ENCODE data around the gene TPRN. TPM values are rescaled to one million over a fixed set of nuclear protein-coding genes. Genes with fewer than 3 reads are reported as not detected.

The TPRN gene
- total and polyA plus RNA-seq, 9 of the 15 experiments (the other 6 are each of a cell fraction or from before 2014, with no cell fraction given) = 0.31 to 31.9 (median 4.4) TPM

DNA sequence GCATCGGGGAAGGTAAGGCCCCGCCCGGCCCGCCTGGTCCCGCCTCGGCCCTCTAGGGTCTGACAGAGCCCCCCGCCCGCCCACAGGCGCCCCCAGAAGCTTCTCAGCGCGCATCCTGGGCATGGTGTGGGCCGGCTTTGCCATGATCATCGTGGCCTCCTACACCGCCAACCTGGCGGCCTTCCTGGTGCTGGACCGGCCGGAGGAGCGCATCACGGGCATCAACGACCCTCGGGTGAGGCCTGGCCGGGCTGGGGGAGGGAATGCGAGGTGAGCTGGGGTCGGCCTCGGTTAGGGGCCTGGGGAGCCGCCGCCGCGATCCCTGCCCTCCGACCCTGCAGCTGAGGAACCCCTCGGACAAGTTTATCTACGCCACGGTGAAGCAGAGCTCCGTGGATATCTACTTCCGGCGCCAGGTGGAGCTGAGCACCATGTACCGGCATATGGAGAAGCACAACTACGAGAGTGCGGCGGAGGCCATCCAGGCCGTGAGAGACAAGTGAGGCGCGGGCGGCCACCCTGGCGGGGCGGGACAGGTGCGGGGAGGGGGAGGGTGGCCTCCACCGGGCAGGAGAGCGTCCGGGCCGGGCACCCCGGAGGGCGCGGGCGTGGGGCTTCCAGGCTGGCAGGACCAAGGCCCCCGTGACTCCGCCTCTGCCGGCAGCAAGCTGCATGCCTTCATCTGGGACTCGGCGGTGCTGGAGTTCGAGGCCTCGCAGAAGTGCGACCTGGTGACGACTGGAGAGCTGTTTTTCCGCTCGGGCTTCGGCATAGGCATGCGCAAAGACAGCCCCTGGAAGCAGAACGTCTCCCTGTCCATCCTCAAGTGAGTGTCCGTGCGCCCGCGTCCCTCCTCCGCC is 37.8 kb downstream of the TPRN start:
- POLR2A ChIA-PET = interaction anchor here (0.8 to 1.0 kb wide), 2 partner anchors 10 to 14 kb away, joined by 3 to 4 read pairs; partner anchors contain the start of gene TMEM210
- DNase-seq (ENCODE audit: extremely low read depth in 1 of 4, low spot score in 3 of 4) = peak in 2 of 4 experiments; percentile 13 to 42
- Histone ChIP-seq H3K4me3 (0 out of 2 replicates have a peak overlapping the region, but pooled peaks have one; percentile 10), H3K9me1 (ENCODE audit: control insufficient read depth, insufficient read depth, low read length) (no peaks in the 10 kb centered on the region), H3K9ac (ENCODE audit: insufficient read depth in 1 of 2, low read depth in 2 of 2, low read length in 2 of 2) (peak overlapping the region in 1 of 2 experiments; percentile 83; a peak in 2 of 4 replicates), H2AFZ (ENCODE audit: low read depth, low read length) (peak overlapping the region; percentile 72), H3K27me3 (ENCODE audit: control insufficient read depth in 2 of 2, insufficient read depth in 2 of 2, low read length in 2 of 2) (peaks cover 15 to 29% of the 10 kb centered on the region in 2 experiments; a peak in 4 of 5 replicates), H3K27ac (ENCODE audit: extremely low read depth, low read depth, low read length) (no peak overlapping the region), H3K36me3 (ENCODE audit: control insufficient read depth, insufficient read depth, low read length) (no peaks in the 10 kb centered on the region), H3K4me1 (replicated peaks in 1 of 2; ENCODE audit: control insufficient read depth in 2 of 2, insufficient read depth in 2 of 2, low read length in 2 of 2) (peaks cover 12 to 97% of the 10 kb centered on the region in 2 experiments; a peak in 4 of 5 replicates), H3K79me2 (ENCODE audit: control insufficient read depth, insufficient read depth, low read length) (no peaks in the 10 kb centered on the region), H4K20me1 (replicated peaks; ENCODE audit: control insufficient read depth, insufficient read depth, low read length) (peaks cover 5% of the 10 kb centered on the region; the same call in 1 of the 2 replicates), H3K4me2 (ENCODE audit: insufficient read depth, low read length) (peak overlapping the region; percentile 63; the same call in 1 of the 2 replicates), H3K9me3 (replicated peaks; ENCODE audit: control insufficient read depth, insufficient read depth, low read depth, low read length) (no peaks in the 10 kb centered on the region)
- 44% methylated on average over 27 of the region's 74 CpGs for WGBS (ENCODE audit: insufficient coverage, low coverage, missing lambda C conversion rate)
- in situ Hi-C loops (cut with MboI) (no loop called here), intact Hi-C loops (cut with micrococcal nuclease) (no loop called here)
- ATAC-seq = peak; percentile 32
- CTCF ChIA-PET (ENCODE audit: low intra/inter-chr PET ratio) = no interaction called here
- no TSS peak for BruUV-seq (replicated peaks)
- no peak for FAIRE-seq
- TF ChIP-seq ZNF143 (CRISPR knock-in tag; IDR thresholded peaks at IDR 0.05) (no peak), PCBP1 (IDR thresholded peaks at IDR 0.05; ENCODE audit: low read depth, low read length, poor library complexity, severe bottlenecking) (no peak), NCOA6 (IDR thresholded peaks at IDR 0.05) (no peak), TEAD4 (IDR thresholded peaks at IDR 0.05; ENCODE audit: low read length) (no peak), TEAD4 (CRISPR knock-in tag; IDR thresholded peaks at IDR 0.05; ENCODE audit: borderline replicate concordance) (no peak), CREB1 (IDR thresholded peaks at IDR 0.05) (no peak), CREB1 (CRISPR knock-in tag; IDR thresholded peaks at IDR 0.05) (no peak), LEF1 (IDR thresholded peaks at IDR 0.05) (no peak), NONO (IDR thresholded peaks at IDR 0.05; ENCODE audit: low read depth in 2 of 2, low read length in 1 of 2) (no peak), SREBF2 (CRISPR knock-in tag; IDR thresholded peaks at IDR 0.05) (no peak), ZNF41 (CRISPR knock-in tag; conservative IDR thresholded peaks at IDR 0.05) (no peak), ZFP36 (IDR thresholded peaks at IDR 0.05; ENCODE audit: low read depth, low read length, partially characterized antibody) (no peak)
- TF ChIP-seq, protein P1, sequence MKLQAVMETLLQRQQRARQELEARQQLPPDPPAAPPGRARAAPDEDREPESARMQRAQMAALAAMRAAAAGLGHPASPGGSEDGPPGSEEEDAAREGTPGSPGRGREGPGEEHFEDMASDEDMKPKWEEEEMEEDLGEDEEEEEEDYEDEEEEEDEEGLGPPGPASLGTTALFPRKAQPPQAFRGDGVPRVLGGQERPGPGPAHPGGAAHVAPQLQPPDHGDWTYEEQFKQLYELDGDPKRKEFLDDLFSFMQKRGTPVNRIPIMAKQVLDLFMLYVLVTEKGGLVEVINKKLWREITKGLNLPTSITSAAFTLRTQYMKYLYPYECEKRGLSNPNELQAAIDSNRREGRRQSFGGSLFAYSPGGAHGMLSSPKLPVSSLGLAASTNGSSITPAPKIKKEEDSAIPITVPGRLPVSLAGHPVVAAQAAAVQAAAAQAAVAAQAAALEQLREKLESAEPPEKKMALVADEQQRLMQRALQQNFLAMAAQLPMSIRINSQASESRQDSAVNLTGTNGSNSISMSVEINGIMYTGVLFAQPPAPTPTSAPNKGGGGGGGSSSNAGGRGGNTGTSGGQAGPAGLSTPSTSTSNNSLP (IDR thresholded peaks at IDR 0.05; ENCODE audit: borderline replicate concordance, low read depth, low read length) = no peak
- TF ChIP-seq, protein P2, sequence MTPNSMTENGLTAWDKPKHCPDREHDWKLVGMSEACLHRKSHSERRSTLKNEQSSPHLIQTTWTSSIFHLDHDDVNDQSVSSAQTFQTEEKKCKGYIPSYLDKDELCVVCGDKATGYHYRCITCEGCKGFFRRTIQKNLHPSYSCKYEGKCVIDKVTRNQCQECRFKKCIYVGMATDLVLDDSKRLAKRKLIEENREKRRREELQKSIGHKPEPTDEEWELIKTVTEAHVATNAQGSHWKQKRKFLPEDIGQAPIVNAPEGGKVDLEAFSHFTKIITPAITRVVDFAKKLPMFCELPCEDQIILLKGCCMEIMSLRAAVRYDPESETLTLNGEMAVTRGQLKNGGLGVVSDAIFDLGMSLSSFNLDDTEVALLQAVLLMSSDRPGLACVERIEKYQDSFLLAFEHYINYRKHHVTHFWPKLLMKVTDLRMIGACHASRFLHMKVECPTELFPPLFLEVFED (CRISPR knock-in tag; conservative IDR thresholded peaks at IDR 0.05) = no peak
- TF ChIP-seq, protein P3, sequence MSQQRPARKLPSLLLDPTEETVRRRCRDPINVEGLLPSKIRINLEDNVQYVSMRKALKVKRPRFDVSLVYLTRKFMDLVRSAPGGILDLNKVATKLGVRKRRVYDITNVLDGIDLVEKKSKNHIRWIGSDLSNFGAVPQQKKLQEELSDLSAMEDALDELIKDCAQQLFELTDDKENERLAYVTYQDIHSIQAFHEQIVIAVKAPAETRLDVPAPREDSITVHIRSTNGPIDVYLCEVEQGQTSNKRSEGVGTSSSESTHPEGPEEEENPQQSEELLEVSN (IDR thresholded peaks at IDR 0.05; ENCODE audit: borderline replicate concordance in 1 of 2, extremely low read depth in 1 of 2, insufficient read depth in 1 of 2, insufficient read length in 1 of 2, low read depth in 1 of 2, low read length in 1 of 2, poor library complexity in 1 of 2, severe bottlenecking in 1 of 2) = peak; percentile 28 to 32
- TF ChIP-seq, protein P4, sequence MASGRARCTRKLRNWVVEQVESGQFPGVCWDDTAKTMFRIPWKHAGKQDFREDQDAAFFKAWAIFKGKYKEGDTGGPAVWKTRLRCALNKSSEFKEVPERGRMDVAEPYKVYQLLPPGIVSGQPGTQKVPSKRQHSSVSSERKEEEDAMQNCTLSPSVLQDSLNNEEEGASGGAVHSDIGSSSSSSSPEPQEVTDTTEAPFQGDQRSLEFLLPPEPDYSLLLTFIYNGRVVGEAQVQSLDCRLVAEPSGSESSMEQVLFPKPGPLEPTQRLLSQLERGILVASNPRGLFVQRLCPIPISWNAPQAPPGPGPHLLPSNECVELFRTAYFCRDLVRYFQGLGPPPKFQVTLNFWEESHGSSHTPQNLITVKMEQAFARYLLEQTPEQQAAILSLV (tag; IDR thresholded peaks at IDR 0.05) = no peak
